NCI-H526 treated with DMSO at 0.1 percent for 48 hours (cell line): ENCODE data around the gene PSMD11.
A peak's percentile ranks its signal among the peaks of the same experiment; 100 is the strongest.
"Not testable (repeated sequence)": the region's sequence is repeated elsewhere in the genome, so short reads cannot be mapped to it uniquely, and the experiment has no call there.

ENCODE experiments used
- DNase-seq: peaks from one replicate; lab custom pipeline; 2025; lab: John Stamatoyannopoulos, UW

PSMD11 gene

GRCh38 chr17:32513579-32513978 is 69.3 kb downstream of the PSMD11 start:
- DNase-seq, result no peak

- no peak for DNase-seq
These were observed 70.3 kb downstream of the PSMD11 start for GRCh38 chr17:32514606-32515005.

- DNase-seq, result no peak
These were observed 71.5 kb downstream of the PSMD11 start for GRCh38 chr17:32515677-32516383.

GRCh38 chr17:32516450-32516849 is 72.1 kb downstream of the PSMD11 start:
- DNase-seq, result peak; percentile 47

- DNase-seq, result no peak
These were observed 72.8 kb downstream of the PSMD11 start for GRCh38 chr17:32516940-32517701.

- no peak for DNase-seq
These were observed 73.7 kb downstream of the PSMD11 start for GRCh38 chr17:32517982-32518381.

- DNase-seq, result no peak
These were observed 74.4 kb downstream of the PSMD11 start for GRCh38 chr17:32518646-32519227.

GRCh38 chr17:32519228-32520103 is 75.2 kb downstream of the PSMD11 start:
- peak; percentile 64 for DNase-seq

GRCh38 chr17:32520104-32520701 is 75.9 kb downstream of the PSMD11 start:
- DNase-seq, result no peak

- no peak for DNase-seq
These were observed 76.6 kb downstream of the PSMD11 start for GRCh38 chr17:32520737-32521404.

- DNase-seq, result no peak
These were observed 78.8 kb downstream of the PSMD11 start for GRCh38 chr17:32523017-32523680.

- DNase-seq, result no peak
These were observed 79.7 kb downstream of the PSMD11 start for GRCh38 chr17:32523827-32524552.

- DNase-seq, result not testable (repeated sequence)
These were observed 80.2 kb downstream of the PSMD11 start for GRCh38 chr17:32524553-32524880.

GRCh38 chr17:32525122-32525521 is 80.8 kb downstream of the PSMD11 start:
- no peak for DNase-seq

GRCh38 chr17:32527146-32527545 is 82.8 kb downstream of the PSMD11 start:
- DNase-seq, result no peak

GRCh38 chr17:32528825-32529224 is 84.5 kb downstream of the PSMD11 start:
- no peak for DNase-seq

- DNase-seq, result no peak
These were observed 85.3 kb downstream of the PSMD11 start for GRCh38 chr17:32529604-32530003.
